Suppressor macrophage (primary cell): ENCODE results near the gene WASF2.
A peak's percentile ranks its signal among the peaks of the same experiment; 100 is the strongest.
"Not testable (repeated sequence)": the region's sequence is repeated elsewhere in the genome, so short reads cannot be mapped to it uniquely, and the experiment has no call there.

Experiments
- DNase-seq, 4 experiments: peaks; one replicate each; pipeline ENCODE4 v3.0.0-alpha.2; 2020 to 2022

WASF2 gene

DNA sequence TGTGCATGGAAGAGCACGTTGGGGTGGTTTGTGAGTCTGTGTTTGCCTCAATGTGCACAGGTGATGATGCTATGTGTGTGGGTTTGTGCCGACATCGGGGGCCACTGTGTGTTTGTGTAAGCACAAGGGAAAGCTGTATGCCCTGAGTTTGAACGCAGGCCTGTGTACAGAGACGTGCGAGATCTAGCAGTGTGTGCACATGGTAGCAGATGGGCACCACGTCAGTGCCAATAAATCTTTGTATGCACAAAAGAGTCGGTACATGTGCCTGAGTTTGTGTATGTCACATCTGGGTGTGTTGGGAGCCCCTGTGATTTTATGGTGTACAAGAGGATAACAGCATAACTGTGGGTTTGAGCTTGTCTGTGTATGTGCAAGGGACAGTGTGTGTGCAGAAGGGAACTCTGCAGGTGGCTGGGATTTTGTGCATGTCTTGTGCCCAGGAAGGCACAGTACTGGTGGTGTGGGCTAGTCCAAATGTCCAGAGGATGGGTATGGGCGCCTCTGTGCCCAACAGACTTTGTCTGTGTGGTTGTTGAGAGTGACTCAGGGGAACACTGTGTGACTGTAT, 32.0 kb upstream of the WASF2 start:
- peak in 1 of 4 experiments; percentile 26 for DNase-seq

DNA sequence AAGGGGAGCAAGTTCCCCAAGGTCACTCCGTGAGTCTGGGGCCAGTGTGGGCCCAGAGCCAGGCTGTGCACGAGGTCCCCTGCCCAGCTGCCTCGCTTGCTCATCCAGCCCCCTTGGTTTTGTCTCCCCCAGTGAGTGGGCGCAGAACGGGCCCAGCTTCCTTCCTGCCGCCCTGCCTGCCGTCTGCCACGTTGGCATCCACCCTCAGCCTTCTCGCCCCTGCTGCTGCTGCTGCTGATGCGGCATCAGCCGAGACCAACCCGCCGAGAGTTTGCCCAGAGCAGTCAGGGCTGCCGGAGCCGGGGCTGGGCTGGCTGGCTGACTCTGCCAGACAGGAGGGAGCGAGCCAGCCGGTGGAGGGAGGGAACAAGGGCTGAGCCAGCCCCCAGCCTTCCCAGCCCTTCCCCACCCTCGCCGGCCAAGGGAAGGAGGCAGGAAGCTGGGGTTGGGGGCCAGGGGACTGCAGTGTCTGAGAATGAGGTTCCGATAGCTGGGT, 31.4 kb upstream of the WASF2 start:
- DNase-seq: peak; percentile 58 to 83 (median 78)

DNA sequence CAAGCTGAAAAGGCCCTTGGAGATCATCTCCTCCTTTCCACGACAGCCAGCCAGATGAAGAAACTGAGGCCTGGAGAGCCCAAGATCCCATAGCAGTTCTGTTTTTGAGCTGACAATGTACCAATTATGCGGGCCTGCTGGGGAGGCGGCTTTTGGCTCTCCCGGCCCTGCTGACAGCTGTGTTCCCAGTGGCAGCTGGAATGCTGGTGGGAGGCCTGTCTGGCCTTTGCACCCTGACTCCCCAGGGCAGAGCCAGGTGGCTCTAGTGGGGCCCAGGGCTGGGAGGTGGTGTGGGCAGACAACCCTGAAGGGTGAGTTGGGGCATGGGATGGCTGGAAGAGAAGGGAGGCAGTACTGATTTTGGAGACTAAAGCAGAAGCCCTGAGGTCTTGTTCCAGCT, 30.7 kb upstream of the WASF2 start:
- no peak for DNase-seq

DNA sequence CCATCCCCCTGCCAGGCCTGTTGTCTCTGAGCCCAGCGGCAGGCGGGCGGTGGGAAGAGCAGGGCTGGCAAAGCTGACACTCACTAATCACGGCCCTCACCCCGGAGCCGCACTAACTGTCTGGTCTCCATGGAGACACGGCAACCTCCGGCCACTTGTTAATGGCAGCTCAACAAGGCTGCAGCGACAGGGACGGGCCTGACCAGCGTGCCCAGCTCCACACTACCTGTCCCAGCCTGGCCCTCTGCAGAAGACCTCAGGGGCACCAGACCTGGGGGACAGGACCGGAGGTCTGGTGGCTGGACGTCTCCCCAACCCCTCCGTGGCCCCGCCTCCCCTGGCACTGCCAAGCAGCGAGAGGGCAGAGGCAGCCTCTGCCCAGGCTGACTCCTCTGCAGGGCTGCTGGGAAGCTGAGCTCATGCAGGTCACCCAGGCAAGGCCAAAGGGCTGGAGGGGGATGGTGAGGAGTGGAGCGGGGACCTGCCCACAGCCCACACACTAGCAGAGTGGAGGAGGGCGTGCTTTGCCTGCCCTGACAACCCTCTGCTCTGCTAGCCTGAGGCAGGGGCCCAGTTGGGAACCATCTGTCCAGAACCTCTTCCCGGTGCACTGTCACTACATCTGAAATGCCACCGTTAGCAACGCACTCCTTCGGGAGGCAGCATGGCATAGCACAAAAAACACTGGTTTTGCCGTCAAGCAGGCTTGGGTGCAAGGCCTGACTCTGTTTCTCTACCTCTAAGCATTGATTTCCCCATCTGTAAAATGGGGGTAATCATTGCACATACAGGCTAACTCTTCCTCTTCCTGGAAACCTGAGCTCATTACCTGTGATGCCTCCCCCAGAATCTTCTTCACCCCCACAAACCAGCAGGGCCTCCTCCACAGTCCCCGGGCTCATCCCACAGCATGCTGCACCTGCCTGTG, 29.6 kb upstream of the WASF2 start:
- DNase-seq: peak in 2 of 4 experiments; percentile 34 to 49

DNA sequence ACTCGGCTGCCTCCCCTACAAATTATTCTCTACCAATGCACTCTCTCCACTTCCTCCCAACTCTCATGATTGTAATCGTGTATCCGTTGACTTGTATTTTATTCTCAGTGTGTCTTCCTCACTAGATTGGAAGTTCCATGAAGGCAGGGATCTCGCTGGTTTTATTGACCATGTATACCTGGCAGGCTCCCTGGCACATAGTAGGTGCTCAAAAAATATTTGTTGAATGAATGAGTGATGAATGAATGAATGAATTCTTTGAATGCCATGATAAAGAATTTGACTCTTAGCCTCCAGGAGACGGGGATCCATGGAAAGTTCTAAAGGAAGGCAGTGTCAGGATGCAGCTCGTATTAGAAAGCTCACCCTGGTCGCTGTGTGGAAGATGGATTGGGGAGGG, 28.8 kb upstream of the WASF2 start:
- DNase-seq: no peak

DNA sequence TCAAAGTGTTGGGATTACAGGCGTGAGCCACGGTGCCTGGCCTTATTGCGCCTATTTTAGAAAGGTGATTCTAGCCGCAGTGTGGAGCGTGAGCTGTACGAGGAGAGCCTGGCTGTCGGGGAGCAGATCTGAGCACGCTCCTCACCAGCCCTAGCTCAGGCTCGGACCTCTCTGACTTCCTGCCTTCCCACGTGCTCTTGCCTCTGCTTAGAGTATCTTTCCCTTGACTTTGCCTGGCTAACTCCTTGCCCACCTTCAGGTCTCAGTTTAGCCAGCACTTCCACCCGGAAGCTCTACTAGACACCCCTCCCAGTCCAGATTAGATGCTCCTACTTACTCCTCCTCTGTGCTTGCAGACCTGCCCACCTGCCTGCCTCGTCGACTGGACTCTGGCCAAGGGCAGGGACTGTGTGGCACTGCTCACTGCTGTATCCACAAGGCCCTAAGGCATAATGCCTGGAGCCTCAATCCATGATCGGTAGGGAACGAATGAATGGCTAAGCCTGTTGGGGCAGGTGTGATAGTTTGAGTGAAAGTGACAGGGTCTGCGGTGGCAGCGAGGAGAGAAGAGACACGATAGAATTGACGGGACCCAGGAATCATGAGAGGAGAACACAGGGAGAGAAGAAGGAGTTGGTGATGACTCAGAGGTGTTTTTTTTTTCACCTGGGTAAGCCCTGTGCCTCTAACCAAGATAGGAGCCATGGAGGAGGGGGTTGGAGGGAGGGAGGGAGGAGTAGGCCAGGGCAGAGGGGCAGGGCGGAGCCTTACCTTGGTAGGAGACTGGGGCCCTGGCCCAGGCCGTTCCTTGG, 28.1 kb upstream of the WASF2 start:
- no peak for DNase-seq

DNA sequence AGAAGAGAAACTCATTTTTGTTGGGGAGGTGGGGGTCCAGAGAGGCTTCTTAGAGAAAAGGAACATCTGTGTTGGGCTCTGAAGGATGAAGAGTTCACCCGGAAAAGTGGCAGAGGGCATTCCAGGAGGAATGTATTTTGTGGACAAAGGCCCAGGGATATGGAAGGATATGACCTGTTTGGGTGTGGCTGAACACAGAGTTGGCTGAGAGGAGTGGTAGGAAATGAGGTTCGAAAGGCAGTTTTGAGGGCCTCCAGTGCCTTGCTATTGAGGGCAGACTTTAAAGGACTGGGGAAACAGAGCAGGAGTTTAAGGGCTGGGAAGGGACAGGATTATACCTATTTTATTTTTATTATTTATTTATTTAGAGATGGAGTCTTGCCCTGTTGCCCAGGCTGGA, 27.3 kb upstream of the WASF2 start:
- DNase-seq: no peak

DNA sequence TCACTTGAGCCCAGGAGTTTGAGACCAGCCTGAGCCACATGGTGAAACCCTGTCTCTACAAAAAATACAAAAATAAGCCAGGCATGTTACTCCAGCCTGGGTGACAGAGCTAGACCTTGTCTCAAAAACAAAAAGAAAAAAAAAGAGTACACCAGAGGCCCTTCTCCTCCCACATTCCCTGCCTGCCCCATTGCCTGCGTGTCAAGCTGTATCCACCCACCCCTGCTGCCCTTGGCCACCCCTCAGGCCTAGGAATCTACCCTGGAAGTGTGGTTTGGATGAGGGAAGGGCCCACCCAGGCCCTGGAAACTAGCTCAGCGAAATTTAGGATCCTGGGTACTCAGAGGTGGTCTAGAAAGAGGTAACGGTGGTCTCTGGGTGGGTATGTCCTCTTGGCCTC, 25.7 kb upstream of the WASF2 start:
- peak in 1 of 4 experiments; percentile 26 for DNase-seq

DNA sequence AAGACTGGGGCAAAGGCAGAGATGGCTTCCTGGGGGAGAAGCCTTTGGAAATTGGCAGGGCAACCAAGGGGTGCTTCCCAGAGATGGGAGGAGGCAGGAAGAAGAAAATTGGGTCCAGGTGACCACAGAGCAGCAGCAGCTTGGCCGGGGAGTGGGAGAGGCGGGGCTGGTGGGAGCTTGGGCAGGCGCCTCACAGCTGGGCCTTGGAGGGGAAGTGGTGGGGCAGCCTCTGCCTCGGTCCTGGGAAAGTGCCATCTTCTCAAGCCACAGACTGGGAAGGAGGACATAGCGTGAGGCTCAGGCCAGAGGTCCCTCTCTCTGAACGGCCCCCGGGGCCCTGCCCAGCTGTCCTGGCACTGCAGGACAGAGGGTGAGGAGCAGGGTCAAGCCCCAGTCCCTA, 24.0 kb upstream of the WASF2 start:
- DNase-seq: peak; percentile 70 to 88 (median 80)

DNA sequence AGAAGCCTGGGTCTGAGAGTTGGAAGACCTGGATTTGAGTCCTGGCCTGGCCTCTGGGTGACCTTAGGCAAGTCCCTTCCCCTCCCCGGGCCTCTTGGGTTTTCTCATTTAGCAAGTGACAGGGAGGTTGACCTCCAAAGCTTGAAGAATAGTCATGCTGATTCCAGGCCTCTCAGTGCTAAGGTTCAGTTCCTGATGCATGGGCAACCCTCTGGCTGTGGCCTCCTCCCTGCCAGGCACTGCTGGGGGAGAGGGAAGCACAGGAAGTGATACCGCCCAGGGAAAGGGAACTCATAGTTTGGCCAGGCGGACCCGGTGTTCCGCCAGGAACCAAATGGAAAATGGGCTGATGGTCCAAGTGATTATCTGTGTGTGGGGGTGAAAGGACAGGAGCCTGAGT, 23.6 kb upstream of the WASF2 start:
- peak; percentile 68 to 83 (median 80) for DNase-seq

DNA sequence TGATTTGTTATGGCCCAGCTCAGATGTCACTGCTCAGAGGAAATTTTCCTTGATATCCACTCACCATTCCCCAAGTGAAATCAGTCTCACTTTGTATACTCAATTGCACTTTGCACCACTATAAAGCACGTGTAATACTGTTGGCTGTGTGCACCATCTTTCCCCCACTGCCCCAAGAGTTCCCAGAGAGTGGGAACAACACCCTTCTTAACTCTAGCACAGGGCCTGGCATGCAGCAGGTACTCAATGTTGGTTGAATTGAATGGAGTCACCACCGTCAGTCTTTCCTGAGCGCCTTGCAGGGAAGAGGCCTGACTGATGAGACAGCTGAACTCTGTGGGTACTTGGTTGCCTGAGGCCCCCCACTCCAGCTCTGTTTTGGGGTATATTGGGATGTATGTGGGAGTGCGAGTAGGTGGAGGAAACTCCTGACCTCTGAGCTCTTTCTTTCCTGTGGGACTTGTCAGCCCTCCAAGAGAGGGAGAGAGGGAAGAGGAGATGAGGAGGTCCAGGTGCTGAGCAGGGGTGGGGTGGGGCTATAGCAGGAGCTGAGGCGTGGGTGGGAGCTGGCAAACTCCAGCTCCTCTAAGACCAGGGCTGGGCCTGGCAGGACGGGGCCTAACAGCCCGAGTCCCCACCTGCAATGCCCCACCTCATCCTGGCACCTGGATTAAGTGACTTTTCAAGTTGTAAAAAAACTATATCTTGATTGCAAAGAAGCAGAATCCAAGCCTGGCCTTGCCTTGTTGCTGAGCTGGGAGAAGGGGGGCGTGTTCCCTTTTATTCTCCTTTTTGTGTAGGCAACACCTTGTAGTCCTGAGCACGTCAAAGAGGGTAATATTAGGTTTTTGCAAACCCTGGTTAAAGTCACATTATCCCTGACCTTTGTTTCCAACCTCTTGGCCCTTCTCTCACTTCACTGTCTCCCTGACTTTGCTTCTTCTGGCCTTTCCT, 19.4 kb upstream of the WASF2 start:
- no peak for DNase-seq

DNA sequence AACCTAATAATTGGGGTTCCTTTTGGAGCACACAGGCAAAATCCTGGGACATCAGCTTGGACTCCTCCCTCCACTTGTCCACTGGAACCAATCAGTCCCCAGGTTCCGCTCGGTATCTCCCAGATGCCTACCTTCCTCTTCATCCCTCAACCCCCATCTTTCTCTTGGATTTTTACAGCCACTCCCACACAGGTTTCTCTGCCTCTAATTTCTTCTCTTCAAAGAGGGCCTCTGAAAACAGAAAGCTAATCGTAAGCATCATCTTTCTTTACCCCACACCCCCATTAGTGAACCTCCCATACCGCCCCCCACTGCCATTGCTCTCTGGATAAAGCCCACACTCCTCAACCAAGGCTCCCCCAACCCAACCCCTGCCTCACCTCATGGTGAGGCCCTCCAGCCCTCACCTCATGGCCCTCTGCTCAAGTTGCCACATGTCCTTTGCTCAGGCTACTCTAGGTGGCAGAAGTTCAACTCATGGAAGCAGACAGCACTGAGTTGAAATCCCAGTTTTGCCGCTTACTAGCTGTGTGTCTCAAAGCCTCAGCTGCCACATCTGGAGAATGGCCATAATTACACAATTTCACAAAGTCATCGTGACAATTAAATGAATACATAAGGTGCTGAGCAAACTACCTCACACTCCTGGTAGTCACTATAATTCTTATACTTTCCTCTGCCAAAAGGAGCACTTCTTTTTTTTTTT, 18.1 kb upstream of the WASF2 start:
- no peak for DNase-seq

DNA sequence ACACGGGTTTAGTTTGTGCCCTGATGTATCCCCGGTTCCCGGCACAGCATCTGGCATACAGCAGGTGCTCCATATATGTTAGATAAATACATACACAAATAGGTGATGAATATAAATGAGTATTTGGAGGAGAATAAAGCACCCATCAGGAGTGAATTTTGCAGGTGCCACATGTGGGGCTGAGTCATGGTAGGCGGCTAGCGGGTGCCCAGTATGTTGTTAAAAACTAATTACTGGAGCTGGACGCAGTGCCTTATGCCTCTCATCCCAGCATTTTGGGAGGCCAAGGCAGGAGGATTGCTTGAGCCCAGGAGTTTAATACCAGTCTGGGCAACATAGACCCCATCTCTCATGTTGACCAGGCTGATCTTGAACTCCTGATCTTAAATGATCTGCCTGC, 16.7 kb upstream of the WASF2 start:
- DNase-seq: no peak

DNA sequence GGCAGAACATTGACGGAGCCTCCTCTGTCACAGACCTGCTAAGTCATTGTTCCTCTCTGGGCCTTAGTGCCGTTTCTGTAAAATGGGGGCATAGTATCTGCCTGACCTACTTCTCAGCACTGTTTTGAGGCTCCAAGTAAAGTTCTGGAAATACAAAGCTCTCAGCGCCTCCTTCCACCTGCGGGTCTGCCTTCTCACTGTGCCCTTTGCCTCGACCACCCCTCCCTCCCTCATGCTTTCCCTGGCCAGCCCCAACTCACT, 15.4 kb upstream of the WASF2 start:
- no peak for DNase-seq

DNA sequence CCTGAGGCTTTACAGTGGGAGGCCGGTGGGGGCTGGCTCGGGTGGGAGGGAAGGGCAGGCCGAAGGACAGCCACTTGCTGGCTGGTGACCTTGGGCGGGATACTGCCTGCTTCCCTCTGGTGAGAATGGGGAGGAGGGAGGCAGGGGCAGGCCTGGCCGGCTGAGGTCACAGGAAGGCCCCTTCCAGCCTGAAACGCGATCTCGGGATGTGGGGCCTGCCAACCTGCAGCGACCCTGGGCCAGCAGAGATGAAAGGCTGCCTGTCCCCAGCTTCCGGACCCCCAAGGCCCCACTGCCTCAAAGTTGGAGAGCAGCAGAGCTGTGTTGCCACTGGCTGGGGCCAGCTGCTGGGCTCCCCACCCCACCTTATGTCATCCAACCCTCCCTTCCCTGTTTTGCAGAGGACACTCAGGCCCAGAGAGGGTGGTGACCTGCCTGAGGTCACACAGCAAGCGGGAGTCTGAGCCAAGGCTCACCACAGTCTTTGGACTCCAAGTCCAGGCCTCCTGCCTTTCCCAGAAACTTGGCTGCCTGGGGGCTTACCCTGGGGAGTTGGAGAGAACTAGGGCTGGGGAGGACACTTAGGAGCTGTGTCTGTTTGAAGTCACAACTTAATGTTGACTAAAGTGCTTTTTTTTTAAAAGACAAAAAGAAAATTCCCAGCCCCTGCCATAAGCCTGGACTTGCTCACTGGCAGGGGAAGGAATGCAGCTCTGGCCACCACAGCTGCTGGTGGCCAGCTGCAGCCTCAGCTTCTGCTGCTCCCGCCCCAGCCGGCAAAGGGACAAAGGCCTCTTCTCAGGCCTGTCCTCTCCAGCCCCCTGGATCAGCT, 14.8 kb upstream of the WASF2 start:
- no peak for DNase-seq

DNA sequence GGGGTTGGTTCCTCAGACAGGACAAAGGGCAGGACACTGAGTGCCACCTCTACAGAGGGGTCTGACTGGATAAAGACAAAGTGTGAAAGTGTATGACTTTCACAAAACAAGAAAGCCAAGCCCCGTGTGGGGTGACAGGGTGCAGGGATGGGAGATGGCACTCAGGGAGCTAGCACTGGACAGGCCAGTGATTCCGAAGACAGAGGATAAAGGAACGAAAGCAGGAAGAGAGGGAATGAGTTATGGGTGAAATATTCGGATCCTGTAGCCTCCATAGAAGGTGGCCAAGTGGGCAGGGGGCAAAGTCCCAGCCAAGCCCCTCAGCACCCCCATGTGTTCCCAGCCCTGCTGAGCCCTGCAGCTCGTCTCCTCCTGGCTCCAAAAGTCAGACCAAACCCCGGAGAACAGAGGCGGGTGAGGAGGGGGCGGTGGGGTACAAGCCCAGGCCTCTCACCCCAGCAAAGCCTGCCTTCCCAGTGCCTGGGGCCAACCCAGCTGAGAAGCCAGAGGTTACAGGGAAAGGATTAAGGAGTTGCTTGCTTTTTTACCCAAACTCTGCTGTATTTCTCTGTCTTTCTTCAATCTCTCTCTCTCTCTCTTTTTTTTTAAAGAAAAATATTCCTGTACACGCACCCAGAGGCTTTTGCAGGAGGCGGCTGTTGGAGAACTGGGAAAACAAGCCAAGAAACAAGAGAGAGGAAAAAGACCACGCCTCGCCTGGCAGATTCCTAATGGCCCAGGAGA, 14.0 kb upstream of the WASF2 start:
- no peak for DNase-seq

DNA sequence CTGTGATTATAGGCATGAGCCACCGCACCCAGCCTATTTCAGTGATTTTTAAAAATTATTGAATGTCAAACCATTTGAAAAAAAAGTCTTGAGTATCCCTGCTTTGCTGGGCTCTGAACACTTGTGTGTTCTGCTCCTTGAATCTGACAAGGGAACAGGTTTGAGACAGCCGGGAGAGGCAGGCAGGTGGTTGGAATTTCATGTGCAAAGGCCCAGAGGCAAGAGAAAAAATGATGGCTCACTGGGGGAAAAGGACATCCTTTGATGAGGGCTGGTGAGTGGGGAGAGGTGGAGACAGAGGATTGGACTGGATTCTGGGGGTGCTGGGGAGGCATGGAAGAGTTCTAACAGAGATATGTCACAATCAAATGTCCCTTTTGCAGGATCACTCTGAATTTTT, 13.1 kb upstream of the WASF2 start:
- no peak for DNase-seq

DNA sequence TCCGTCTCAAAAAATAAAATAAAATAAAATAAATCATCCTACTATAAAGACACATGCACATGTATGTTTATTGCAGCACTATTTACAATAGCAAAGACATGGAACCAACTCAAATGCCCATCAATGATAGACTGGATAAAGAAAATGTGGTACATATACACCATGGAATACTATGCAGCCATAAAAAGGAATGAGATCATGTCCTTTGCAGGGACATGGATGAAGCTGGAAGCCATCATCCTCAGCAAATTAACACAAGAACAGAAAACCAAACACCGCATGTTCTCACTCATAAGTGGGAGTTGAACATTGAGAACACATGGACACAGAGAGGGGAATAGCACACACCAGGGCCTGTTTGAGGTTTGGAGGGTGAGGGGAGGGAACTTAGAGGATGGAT, 11.2 kb upstream of the WASF2 start:
- DNase-seq: not testable (repeated sequence)

DNA sequence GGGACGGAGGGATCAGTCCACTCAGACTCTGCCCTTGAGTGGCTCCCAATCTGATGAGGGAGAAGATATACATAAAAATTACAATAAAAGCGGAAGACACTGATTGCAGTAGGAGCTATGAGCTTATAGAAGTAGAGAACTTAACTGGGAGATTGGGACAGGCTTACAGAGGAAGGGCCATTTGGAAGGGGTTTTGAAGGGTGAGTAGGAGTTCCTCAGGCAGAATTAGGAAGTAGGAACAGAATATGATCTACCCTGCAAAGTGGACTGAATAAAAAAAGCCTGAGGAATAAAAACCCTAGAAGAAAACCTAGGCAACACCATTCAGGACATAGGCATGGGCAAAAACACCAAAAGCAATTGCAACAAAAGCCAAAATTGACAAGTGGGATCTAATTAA, 9.2 kb upstream of the WASF2 start:
- DNase-seq: no peak

DNA sequence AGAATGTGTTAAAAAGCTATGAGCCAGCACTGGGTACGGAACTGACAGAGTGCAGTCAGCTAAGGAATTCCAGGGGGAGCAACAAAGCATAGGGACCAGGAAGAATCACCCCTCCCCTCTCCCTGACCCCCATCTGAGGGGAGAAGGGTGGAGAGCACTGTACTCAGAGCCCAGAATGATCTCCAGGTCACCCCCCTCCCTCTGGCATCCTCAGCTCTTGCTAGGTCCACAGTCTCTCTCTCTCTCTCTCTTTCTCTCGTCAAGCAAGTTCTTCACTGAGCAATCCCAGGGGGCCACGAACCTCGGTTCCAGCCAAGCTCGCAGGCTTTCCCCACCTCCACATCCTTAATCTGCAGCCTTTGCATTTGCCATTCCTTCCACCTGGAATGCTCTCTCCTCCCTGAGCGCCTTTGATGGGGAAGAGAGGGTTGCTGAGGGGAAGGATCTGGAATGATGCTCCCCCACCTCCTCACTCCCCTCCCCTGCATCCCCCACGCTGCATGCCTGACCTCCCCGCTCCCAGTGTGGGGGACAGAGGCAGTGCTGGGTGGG, 6.7 kb upstream of the WASF2 start:
- DNase-seq: no peak
